GM12873 (cell line): ENCODE data around the gene MRPS34.

Source experiments
- TF ChIP-seq, protein P1 (sequence below): IDR thresholded peaks from 2 replicates; pipeline ENCODE4 v1.5.1; 2012; ENCODE audit warnings: low read depth, mild to moderate bottlenecking, moderate library complexity, low read length, control low read depth; ENCODE audit not compliant: insufficient read depth; ENCODE audit errors: missing control alignments

MRPS34 gene

DNA sequence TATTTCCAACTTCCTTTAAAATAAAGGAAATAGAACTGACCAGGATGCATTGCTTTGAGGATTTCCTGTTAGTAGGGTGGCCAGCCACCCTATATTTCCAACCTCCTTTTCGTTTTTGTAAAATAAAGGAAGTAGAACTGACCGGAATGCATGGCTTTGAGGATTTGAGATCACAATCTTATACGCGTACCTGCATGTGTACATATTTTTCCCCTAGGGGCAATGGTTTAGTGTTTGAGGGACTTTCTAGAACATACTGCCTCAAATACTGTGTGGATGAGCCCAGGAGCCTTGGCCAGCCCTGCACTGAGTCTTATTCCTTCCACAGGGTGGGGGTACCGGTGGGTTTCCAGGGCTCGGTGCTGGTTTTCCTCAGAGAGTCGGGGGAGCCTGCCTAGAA, 41.3 kb downstream of the MRPS34 start:
- TF ChIP-seq, protein P1, sequence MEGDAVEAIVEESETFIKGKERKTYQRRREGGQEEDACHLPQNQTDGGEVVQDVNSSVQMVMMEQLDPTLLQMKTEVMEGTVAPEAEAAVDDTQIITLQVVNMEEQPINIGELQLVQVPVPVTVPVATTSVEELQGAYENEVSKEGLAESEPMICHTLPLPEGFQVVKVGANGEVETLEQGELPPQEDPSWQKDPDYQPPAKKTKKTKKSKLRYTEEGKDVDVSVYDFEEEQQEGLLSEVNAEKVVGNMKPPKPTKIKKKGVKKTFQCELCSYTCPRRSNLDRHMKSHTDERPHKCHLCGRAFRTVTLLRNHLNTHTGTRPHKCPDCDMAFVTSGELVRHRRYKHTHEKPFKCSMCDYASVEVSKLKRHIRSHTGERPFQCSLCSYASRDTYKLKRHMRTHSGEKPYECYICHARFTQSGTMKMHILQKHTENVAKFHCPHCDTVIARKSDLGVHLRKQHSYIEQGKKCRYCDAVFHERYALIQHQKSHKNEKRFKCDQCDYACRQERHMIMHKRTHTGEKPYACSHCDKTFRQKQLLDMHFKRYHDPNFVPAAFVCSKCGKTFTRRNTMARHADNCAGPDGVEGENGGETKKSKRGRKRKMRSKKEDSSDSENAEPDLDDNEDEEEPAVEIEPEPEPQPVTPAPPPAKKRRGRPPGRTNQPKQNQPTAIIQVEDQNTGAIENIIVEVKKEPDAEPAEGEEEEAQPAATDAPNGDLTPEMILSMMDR, result no peak

DNA sequence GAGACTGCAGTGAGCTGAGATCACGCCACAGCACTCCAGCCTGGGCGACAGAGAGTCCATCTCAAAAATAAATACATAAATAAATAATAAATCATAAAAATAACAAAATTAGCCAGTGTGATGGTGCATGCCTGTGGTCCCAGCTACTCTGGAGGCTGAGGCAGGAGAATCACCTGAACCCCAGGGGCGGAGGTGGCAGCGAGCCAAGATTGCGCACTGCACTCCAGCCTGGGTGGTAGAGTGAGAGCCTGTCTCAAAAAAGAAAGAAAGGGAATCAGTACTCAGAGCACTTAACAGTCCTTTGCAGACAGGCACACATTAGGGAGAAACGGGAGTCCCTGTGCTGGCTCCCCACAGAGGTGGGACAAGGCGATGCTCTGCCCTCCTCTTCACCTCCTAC, 41.9 kb downstream of the MRPS34 start:
- TF ChIP-seq, protein P1, result no peak

DNA sequence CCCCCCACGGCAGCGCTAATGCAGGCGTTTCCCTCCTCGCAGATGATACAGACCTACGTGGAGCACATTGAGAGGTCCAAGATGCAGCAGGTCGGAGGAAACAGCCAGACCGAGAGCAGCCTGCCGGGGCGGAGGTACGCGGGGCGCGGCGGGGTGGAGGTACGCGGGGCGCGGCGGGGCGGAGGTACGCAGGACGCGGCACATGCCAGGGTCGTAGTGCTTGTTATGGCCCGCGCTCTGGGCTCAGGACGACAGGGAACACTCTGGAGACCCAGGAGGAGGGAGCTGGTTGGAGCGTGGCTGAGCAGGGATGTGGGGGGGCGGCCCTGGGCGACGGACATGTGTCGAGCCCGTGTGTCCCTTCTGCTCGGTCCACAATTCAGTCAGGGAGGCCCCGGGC, 43.5 kb downstream of the MRPS34 start:
- TF ChIP-seq, protein P1, result no peak

DNA sequence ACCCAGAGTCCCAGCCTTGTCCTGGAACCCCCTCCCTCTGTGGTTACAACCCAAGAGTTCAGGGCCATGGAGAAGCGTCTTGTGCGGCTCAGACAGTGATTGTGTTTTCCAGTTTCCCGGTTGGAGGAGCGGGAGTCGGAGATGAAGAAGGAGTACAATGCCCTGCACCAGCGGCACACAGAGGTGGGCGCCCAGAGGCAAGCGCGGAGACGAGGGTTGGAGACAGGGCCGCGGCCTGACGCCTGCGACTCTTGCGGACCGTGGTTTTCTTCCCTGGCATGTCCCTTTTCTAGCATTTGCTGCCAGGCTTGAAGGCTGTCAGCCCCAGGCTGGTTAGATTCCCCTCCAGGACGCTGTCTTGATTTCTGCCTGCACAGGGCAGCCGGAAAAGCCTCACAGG, 43.9 kb downstream of the MRPS34 start:
- TF ChIP-seq, protein P1, result no peak

DNA sequence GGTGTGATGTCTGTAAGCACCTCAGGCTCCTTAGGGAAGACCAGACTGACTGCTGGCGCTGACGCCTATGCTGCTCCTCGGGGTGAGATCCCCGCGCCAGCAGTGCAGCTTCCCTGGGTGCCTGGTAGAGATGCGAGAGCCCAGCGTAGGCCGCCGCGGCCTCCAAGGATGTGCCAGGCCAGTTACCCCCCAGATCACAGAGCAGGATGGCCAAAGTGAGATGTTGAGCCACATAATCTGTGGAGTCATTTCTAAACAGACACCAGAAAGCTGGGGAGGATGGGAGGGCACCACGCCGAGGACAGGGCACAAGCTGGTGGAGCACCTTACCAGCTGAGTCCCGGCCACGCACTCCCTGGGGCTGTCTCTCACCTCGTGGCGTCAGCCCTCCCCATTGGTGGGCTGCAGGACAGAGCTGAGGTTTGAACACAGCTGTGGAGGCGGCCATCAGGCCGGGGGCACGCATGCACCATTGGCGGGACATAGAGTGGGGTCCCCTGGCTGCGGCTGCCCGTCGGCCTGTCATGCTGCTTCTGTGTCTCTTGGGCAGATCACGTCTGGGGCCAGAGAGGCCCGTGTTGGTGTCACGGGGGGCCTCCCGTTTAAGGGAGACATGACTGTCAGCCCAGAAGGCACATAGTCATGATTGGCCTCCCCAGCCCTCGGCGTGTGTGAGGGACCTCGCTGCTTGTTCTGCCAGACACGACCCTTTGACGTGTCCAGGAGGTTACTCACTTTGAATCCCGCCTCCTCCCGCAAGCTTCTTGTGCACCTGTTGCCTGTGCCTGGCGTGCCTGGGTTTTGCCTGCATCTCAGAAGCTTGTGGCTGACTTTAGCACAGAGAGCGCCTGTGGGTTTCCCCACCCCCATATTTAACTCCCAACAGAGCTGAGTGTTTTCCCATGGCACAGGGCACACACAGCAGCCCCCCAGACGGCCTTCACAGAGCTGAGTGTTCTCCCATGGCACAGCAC, 45.0 kb downstream of the MRPS34 start:
- TF ChIP-seq, protein P1, result no peak

DNA sequence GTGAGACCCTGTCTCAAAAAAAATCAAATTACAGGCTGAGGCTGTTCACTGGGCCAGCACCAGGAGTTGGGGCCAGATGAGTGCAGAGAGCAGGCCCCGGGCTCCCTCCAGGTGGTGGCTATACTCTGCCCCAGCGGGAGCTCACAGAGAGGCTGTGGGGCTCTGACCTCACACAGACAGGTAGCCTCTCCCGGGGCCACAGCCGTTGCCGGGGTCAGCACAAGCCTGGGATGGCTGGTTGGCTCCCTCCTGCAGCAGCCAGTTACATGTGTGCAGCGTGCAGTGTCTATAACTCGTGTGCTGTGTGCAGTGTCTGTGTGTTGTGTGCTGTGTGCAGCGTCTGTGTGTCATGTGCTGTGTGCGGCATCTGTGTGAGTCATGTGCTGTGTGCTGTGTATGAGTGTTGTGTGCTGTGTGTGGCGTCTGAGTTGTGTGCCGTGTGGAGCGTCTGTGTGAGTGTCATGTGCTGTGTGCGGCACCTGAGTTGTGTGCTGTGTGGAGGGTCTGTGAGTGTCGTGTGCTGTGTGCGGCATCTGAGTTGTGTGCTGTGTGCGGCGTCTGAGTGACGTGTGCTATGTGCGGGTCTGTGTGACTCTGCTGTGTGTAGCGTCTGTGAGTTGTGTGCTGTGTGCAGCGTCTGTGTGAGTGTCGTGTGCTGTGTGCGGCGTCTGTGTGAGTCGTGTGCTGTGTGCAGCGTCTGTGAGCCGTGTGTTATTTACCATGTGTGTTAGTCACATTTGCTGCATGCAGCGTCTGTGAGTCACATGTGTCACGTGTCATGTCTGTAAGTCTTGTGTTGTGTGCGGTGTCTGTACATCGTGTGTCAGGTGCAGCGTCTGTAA, 46.1 kb downstream of the MRPS34 start:
- TF ChIP-seq, protein P1, result no peak

DNA sequence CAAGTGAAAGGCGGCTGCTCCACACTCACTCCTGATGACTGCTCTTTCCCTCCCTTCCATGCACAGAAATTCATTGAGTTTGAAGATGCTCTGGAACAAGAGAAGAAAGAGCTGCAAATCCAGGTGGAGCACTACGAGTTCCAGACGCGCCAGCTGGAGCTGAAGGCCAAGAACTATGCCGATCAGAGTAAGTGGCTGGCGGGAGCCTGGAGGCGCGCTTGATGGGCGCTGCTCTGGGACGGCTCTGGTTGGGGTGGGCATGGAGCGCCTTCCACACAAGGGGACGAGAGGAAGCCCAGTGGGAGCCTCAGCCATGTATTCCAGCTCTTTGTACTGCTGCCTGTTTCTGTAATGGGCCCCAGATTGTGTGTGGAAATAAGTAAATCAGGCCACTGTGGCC, 48.4 kb downstream of the MRPS34 start:
- TF ChIP-seq, protein P1, result no peak
